ENCODE data around the gene KCNA2.

The KCNA2 gene

DNA sequence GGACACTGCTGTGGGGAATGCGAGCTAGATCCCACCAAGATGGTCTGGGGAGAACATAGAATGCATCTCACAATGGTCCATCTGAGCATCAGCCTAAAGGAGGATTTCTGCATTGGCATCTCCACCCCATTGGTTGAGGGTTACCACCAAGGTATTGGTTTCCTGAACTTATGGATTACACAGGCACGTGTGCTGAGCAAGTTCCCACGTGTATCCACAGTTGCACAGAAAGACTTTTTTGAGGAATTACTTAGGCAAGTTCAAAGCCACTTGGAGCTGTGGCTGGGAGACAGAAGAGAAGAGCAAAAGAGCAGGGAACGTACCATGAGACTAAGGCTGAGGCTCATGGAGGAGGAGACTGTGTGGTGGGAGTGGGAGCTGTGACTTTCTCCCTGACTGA, 43.1 kb downstream of the KCNA2 start:
- no peak for DNase-seq

DNA sequence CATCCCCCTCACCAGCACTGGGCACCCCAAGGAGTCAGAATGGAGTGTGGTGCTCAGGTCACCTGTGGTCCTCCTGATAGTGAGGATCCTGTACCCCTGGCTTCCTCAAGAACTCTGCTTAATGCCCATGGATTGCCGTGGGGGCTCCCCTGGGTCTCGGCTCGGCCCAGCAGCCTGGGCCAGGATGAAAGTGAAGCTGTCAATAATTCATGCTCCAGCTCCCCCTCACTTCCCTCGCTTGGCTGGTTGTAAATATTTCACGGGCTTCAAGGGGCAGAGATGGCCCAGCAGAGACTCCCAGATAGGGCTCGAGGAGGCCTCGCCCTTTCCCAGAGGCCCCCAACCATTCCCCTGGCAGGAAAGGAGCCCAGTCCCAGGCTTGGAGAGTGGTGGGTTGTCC, 44.6 kb downstream of the KCNA2 start:
- no peak for DNase-seq

DNA sequence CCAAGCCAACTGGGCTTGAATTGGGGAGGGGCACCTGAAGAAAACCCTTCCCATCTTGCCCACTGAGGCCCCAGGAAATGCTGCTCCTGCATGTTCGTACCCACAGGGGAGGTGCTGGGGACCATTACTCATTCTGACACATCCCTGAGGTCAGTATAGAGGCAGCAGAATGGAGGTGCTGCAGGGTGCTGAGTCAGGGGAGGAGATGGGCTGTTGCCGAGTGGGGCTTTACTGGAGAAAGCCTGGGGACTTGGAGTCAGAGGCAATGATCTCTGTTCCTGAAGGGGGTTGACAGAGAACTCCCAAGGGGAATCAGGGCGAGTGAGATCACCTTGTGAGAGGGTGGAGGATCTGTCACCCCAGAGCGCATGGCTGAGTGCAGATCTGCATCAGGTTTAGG, 47.0 kb downstream of the KCNA2 start:
- DNase-seq, result no peak

DNA sequence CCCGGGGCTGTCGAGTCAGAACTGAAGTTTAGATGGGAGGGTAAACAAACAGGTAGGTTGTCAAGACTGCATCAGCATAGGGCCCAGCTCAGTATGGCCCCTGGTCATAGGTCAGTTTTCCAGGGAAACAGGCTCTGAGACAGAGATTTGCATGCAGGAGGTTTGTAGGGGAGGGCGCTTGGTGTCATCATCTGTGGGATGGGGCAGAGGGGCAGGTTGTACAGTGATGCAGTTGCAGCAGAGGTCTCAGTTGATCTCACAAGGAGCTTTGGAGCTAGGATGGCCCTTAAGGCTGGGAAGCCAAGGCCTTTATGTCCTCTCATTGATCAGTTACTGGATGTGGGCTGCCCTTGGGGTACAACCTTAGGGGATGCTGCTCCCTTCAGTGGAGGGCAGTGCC, 48.7 kb downstream of the KCNA2 start:
- no peak for DNase-seq

DNA sequence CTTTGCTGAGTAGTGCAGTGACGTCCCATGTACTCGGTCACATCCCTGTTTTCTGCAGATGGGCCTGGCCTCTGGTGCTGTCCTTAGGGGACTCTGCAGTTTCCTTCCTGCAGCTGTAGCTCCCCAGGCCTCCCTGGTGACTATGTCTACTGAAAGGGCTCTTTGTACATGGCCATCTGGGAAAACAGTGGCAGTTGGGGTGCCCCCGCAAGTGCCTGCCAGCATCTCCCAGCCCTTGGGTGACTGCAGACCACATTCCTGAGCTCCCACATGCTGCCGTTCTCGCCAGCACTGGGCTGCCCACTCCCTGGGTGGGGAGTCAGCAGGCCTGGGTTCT, 49.7 kb downstream of the KCNA2 start:
- no peak for DNase-seq

DNA sequence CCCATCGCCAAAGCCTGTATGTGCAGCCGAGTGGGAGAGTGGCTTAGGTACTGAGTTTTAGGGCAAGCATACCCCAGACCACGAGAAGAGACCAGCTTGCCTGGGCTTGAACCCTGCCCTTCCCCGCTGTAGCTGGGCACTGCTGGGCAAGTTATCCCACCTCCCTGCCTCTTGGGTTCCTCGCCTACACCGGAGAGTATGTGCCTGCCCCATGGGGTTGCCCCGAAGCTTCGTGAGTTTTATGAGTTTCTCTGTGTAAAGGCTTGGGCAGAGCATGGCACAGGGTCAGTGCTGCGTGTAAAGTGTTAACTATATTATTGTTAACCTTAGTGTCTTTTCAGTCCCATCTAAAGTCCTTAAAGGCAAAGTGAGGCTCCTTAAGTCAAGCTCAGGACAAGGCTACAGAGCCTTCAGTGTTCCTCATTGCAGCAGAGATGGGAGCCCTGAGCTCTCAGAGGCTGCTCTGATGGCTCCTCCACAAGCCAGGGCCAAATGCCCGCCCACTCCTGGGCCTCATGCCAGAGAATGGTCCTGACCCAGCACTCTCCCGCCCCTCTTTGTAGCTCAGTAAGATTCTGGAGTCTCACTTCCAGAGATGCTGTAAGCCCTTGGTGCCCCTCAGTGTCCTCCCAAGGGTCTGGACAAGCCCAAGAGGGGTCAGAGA, 50.2 kb downstream of the KCNA2 start:
- DNase-seq, result no peak

DNA sequence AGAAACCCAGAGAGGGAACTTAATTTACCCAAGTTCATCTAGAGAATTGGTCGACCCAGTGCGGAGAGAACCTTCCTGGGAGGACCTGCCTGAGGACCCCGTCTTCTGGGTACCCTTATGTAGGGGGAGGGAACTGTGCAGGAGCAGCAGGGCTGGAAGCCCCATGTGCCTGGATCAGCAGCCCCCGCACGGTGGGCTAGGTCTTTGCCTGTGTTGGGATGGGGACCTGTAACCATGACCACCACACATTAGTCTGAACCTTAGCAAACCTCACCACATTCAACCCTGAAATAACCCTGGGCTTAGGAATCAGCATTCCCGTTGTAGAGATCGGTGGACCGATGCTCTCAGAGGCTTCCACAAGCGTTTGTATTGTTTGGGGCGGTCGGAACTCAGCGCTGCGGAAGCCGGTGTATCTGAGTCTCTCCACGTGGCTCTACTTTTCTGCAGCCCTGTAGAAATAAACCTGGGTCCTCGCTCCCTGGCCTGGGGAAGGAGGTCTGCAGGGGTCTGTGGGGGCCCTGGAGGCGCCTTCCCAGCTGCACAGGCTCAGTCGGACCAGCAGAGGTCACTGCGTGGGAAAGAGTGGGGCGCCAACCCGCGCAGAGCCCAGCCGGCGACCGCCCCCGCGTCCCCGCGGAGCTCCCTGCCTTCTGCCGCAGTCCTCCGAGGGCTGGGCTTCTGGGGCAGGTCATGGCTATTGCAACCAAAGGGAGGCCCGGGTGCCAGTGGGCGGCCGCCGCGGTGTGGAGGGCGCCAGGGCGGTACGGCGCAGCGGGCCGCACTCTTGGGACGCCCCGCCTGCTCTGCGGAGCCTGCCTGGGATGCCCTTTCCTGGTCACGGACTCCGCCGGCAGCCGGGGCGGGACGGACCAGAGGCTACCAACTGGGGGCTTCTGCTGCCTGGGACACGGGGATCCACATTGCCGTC, 51.0 kb downstream of the KCNA2 start:
- peak in 1 of 2 experiments; percentile 59 for DNase-seq

DNA sequence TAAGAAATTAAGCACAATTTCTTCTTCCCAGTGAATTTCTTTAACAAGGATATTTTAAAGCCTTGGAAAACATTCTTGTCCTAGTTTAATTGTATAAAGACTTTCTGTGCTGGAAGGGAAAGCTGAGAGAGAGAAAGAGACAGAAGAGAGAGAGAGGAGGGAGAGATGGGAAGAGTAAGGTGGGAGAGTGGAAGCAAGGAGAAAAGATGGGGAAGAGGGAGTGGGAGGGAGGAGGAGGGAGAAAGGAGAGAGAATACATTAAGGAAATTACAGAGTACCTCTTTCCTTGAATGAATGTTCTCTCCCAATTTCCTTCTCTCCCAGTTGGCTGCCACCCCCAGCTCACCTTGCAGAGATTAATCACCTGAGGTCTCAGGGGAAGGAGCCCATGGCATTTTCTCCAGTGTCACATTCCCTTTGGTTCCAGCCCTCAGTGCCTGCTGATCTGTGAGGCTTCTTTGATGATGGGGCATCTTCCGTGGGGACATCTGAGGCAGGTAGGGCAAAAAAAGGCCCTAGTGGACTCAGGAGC, 54.8 kb downstream of the KCNA2 start:
- DNase-seq, result no peak

DNA sequence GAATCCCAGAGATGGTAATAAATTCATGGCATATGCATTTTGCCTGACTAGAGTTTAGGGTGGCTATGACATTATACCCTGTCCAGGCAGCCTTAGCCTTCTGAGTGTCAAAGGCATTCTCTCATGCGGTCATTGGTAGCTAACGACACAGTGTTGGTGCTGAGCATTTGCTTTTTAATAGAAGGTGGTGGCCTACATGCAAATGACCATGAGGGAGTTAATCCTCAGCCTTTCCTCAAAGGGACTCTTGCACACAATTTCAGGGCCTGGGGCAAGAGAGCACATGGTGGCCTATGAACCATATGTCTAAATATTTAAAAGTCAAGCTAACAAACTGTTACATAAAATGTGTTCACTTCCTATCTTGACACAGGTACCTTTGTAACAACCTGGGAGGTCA, 56.3 kb downstream of the KCNA2 start:
- no peak for DNase-seq

DNA sequence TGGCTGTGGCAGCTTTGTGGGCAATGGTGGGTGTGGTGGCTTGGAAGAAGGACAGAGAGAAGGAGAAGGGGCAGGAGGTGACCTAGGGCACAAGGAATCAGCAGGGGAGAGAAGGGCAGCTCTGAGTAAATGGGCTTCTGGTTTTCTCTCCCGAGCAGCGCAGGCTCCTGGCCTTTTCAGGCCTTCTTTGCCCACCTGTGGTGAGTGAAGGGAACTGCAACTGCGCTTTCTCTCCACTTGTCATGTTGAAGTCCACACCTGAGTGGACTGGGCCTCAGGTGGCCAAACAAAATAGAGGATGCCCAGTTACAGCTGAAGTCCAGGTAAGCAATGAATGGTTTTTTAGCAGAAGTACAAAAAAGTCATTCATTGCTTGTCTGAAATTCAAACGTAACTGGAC, 57.8 kb downstream of the KCNA2 start:
- peak; percentile 42 to 55 for DNase-seq

DNA sequence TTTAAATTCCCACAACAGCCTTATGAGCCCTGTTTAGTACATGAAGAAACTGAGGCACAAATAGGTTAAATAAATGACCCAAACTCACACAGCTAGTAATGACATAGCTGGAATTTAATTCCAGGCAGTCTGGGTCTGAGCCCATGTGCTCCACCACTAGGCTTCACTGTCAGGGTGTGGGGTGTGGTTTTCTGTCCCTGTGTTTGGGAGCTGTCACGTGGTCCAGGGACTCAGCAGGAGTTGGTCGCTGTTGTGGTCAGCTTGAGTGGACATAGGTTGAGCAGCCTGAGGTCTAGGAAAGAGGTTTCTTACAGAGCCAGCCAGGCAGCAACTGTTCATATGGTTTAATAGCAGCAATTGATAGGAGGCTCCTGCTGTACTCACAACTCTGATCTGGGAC, 59.1 kb downstream of the KCNA2 start:
- no peak for DNase-seq

DNA sequence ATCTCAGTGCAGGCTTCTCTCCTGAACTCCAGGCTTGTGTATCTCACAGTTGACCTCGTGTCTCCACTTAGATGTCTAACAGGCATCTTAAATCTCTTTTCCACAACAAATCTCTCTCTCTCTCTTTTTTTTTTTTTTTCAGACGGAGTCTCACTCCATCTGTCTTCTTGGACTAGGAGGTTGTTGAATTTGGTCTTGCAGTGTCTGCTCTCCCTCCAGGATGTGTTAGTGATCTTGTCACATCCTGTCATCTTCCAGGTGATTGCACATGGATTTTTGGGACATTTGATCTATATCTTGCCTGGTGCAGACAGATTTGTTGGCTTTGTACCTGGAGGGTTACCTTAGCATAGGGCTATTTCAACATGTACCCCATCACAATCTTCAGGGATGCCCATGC, 60.7 kb downstream of the KCNA2 start:
- DNase-seq, result no peak

DNA sequence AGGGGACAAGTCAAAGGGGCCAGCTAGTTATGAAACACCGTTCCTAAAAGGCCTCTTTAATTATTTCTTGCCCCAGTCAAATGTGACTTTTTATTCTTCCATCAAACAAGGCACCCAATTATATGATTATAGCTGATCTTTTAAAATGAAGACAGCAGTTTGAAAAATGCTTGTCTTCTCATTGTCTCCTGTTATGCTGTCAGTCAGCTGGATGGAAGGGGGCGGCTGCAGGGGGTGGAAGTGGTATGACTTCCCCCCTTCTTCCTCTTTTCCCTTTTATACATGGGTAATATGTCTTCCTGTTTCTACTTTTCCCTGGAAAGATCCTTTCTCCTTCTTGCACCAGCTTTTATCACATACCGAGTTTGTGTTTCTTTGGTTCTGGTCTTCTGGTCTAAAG, 61.4 kb downstream of the KCNA2 start:
- DNase-seq, result no peak
